ENCODE measurements around the gene PGF.

DNA sequence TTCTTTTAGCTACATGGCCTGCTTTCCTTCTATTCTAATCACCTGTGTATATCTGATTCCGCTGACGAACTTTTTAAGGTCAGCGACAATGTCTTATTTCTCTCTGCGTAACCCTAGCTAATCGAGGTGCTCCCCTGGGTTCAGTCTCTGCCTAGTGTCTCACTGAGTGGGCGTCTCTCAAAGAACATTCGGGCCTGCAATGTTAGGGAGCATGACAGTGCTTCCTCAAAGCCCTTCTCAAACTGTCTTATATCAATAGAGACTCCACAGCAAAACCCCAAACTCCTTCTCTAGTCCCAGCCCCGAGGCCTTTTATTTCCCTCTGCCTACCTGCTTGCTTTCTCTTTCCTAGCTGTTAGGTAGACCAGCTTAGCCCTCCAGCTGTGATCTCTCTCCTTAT lies 18.7 kb downstream of the PGF start:
- TF ChIP-seq TAF1 (IDR thresholded peaks at IDR 0.05; ENCODE audit: low read depth, low read length) (no peak), POLR2A (IDR thresholded peaks at IDR 0.05; ENCODE audit: low read depth, low read length) (no peak), PAX5 (IDR thresholded peaks at IDR 0.05; ENCODE audit: insufficient read depth, low read length, severe bottlenecking) (no peak), POLR2AphosphoS5 (IDR thresholded peaks at IDR 0.05; ENCODE audit: low read depth, low read length) (no peak)
